Mammary epithelial cell (primary cell): Measurements from ENCODE around the gene DENND4C.

Source experiments
- EZH2 ChIP-seq: IDR thresholded peaks from 2 replicates; pipeline ENCODE4 v1.6.1; 2012; ENCODE audit warnings: low read length, inconsistent platforms, borderline replicate concordance
- TF ChIP-seq, protein P1 (sequence below), 2 donors: IDR thresholded peaks in 1 of 2; conservative IDR thresholded peaks in 1 of 2; 2 replicates each; pipeline ENCODE4 v1.5.1; 2011 to 2012; ENCODE audit warnings: inconsistent platforms in 2 of 2, low read length in 2 of 2, mild to moderate bottlenecking in 2 of 2, control low read depth in 1 of 2, low read depth in 1 of 2; ENCODE audit not compliant: insufficient read depth in 1 of 2; ENCODE audit errors: extremely low read depth in 1 of 2

DNA sequence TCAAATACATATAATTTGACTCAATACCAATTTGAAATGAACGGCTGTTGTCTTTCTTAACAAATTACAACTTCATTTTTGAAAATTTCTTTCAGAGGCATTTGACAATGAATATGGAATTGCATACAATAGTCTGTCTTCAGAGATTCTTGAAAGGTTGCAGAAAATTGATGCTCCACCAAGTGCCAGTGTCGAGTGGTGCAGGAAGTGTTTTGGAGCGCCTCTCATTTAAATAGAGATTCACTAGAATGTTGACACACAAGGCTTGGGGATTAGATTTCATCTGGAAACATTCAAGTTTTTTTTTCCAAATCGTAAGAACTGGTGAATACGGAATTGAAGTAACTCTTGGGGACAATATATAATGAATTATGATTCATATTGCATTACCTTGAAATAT is 141.4 kb downstream of the DENND4C start:
- TF ChIP-seq, protein P1, sequence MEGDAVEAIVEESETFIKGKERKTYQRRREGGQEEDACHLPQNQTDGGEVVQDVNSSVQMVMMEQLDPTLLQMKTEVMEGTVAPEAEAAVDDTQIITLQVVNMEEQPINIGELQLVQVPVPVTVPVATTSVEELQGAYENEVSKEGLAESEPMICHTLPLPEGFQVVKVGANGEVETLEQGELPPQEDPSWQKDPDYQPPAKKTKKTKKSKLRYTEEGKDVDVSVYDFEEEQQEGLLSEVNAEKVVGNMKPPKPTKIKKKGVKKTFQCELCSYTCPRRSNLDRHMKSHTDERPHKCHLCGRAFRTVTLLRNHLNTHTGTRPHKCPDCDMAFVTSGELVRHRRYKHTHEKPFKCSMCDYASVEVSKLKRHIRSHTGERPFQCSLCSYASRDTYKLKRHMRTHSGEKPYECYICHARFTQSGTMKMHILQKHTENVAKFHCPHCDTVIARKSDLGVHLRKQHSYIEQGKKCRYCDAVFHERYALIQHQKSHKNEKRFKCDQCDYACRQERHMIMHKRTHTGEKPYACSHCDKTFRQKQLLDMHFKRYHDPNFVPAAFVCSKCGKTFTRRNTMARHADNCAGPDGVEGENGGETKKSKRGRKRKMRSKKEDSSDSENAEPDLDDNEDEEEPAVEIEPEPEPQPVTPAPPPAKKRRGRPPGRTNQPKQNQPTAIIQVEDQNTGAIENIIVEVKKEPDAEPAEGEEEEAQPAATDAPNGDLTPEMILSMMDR (conservative IDR thresholded peaks at IDR 0.05 in 1 of 2, IDR thresholded peaks at IDR 0.05 in 1 of 2; ENCODE audit: extremely low read depth in 1 of 2, insufficient read depth in 1 of 2, low read depth in 1 of 2, low read length in 2 of 2) = no peak
- no peak for TF ChIP-seq EZH2
